Activated naive CD8-positive, alpha-beta T cell treated with anti-CD3 and anti-CD28 coated beads for 36 hours (primary cell): ENCODE measurements around the gene DLL1. TPM values are rescaled to one million over a fixed set of nuclear protein-coding genes. Genes with fewer than 3 reads are reported as not detected.
A peak's percentile ranks its signal among the peaks of the same experiment; 100 is the strongest.
"Not testable (repeated sequence)": the region's sequence is repeated elsewhere in the genome, so short reads cannot be mapped to it uniquely, and the experiment has no call there.

Source experiments
- DNase-seq: peaks from one replicate; pipeline ENCODE4 v3.0.0; 2021
- H3K27ac Mint-ChIP-seq: one replicate; pipeline ENCODE4 v1.8.0; 2022; ENCODE audit warnings: mild to moderate bottlenecking, moderate library complexity, mixed read lengths
- H3K27me3 Mint-ChIP-seq: one replicate; pipeline ENCODE4 v1.8.0; 2022; ENCODE audit warnings: mild to moderate bottlenecking, mixed read lengths
- H3K36me3 Mint-ChIP-seq: one replicate; pipeline ENCODE4 v1.8.0; 2021; ENCODE audit warnings: mild to moderate bottlenecking, mixed read lengths
- H3K4me1 Mint-ChIP-seq: one replicate; pipeline ENCODE4 v1.8.0; 2021; ENCODE audit warnings: mixed read lengths
- H3K4me3 Mint-ChIP-seq: one replicate; pipeline ENCODE4 v1.8.0; 2022; ENCODE audit warnings: mild to moderate bottlenecking, moderate library complexity, mixed read lengths
- H3K9me3 Mint-ChIP-seq: one replicate; pipeline ENCODE4 v1.8.0; 2022; ENCODE audit warnings: mixed read lengths
- total RNA-seq, 2 experiments: library from RNA; stranded (reverse); gene quantifications; one replicate each; pipeline ENCODE4 v1.2.3, GENCODE V29; 2021

DLL1 gene
- total RNA-seq, result 1 to 10 TPM; 4.0 to 4.3 TPM

- no peaks in the 10 kb centered on the region for H3K9me3 Mint-ChIP-seq
- peaks cover 41% of the 10 kb centered on the region for H3K4me1 Mint-ChIP-seq
- H3K27ac Mint-ChIP-seq, result peak within 1 kb of the TSS; percentile 54
- H3K36me3 Mint-ChIP-seq, result peaks cover 5% of the 10 kb centered on the region
- peak; percentile 66 for DNase-seq
- peaks cover 37% of the 10 kb centered on the region for H3K27me3 Mint-ChIP-seq
- peak within 1 kb of the TSS; percentile 85 for H3K4me3 Mint-ChIP-seq
Measured at GRCh38 chr6:170290296-170291128, at the start of gene DLL1. Gene DLL1, minus strand, starts transcription at chr6:170291078. Its CDS starts 939 bp downstream, at chr6:170290139.

- H3K4me3 Mint-ChIP-seq, DNase-seq, H3K9me3 Mint-ChIP-seq, H3K27ac Mint-ChIP-seq, H3K27me3 Mint-ChIP-seq: not testable (repeated sequence)
- H3K36me3 Mint-ChIP-seq, result peaks cover 51% of the 10 kb centered on the region
- H3K4me1 Mint-ChIP-seq, result peaks cover 44% of the 10 kb centered on the region
Measured at GRCh38 chr6:170335199-170335598, 44.3 kb upstream of the DLL1 start.

- Mint-ChIP-seq H3K4me1 (peaks cover 10% of the 10 kb centered on the region), H3K27me3 (no peaks in the 10 kb centered on the region), H3K9me3 (no peaks in the 10 kb centered on the region), H3K36me3 (peaks cover 38% of the 10 kb centered on the region), H3K27ac (no peak overlapping the region), H3K4me3 (no peak overlapping the region)
- DNase-seq, result no peak
Measured at GRCh38 chr6:170329321-170329720, 38.4 kb upstream of the DLL1 start.

- Mint-ChIP-seq H3K4me3 (no peak overlapping the region), H3K9me3 (no peaks in the 10 kb centered on the region), H3K27me3 (no peaks in the 10 kb centered on the region), H3K4me1 (peaks cover 43% of the 10 kb centered on the region), H3K36me3 (peaks cover 38% of the 10 kb centered on the region), H3K27ac (no peak overlapping the region)
- no peak for DNase-seq
Measured at GRCh38 chr6:170317718-170318117, 26.8 kb upstream of the DLL1 start.

- H3K4me1 Mint-ChIP-seq, result peaks cover 44% of the 10 kb centered on the region
- no peaks in the 10 kb centered on the region for H3K27me3 Mint-ChIP-seq
- H3K9me3 Mint-ChIP-seq, result no peaks in the 10 kb centered on the region
- H3K36me3 Mint-ChIP-seq, result peaks cover 35% of the 10 kb centered on the region
- DNase-seq, result no peak
- H3K4me3 Mint-ChIP-seq, result no peak overlapping the region
- H3K27ac Mint-ChIP-seq, result no peak overlapping the region
Measured at GRCh38 chr6:170317076-170317475, 26.2 kb upstream of the DLL1 start.

- H3K9me3 Mint-ChIP-seq, result no peaks in the 10 kb centered on the region
- peaks cover 35% of the 10 kb centered on the region for H3K36me3 Mint-ChIP-seq
- no peak overlapping the region for H3K27ac Mint-ChIP-seq
- H3K27me3 Mint-ChIP-seq, result no peaks in the 10 kb centered on the region
- peaks cover 51% of the 10 kb centered on the region for H3K4me1 Mint-ChIP-seq
- no peak for DNase-seq
- H3K4me3 Mint-ChIP-seq, result no peak overlapping the region
Measured at GRCh38 chr6:170316071-170316470, 25.2 kb upstream of the DLL1 start.

GRCh38 chr6:170314983-170315382, 24.1 kb upstream of the DLL1 start:
- Mint-ChIP-seq H3K4me3 (no peak overlapping the region), H3K27ac (no peak overlapping the region), H3K36me3 (peaks cover 26% of the 10 kb centered on the region), H3K9me3 (no peaks in the 10 kb centered on the region), H3K27me3 (no peaks in the 10 kb centered on the region), H3K4me1 (peaks cover 52% of the 10 kb centered on the region)
- DNase-seq, result no peak

GRCh38 chr6:170313716-170314295, 22.9 kb upstream of the DLL1 start:
- no peaks in the 10 kb centered on the region for H3K27me3 Mint-ChIP-seq
- peaks cover 21% of the 10 kb centered on the region for H3K36me3 Mint-ChIP-seq
- H3K27ac Mint-ChIP-seq, result no peak overlapping the region
- H3K9me3 Mint-ChIP-seq, result no peaks in the 10 kb centered on the region
- no peak overlapping the region for H3K4me3 Mint-ChIP-seq
- DNase-seq, result no peak
- H3K4me1 Mint-ChIP-seq, result peaks cover 52% of the 10 kb centered on the region

- Mint-ChIP-seq H3K4me1 (peaks cover 61% of the 10 kb centered on the region), H3K27ac (no peak overlapping the region)
Measured at GRCh38 chr6:170312876-170313275, 22.0 kb upstream of the DLL1 start.

GRCh38 chr6:170311696-170312095, 20.8 kb upstream of the DLL1 start:
- Mint-ChIP-seq H3K27me3 (no peaks in the 10 kb centered on the region), H3K27ac (no peak overlapping the region), H3K36me3 (peaks cover 15% of the 10 kb centered on the region), H3K9me3 (no peaks in the 10 kb centered on the region), H3K4me3 (no peak overlapping the region), H3K4me1 (peaks cover 67% of the 10 kb centered on the region)
- DNase-seq, result no peak

More at GRCh38 chr6:170312876-170313275, 22.0 kb upstream of the DLL1 start:
- no peak for DNase-seq
- Mint-ChIP-seq H3K9me3 (no peaks in the 10 kb centered on the region), H3K36me3 (peaks cover 16% of the 10 kb centered on the region), H3K4me3 (no peak overlapping the region), H3K27me3 (no peaks in the 10 kb centered on the region)

- Mint-ChIP-seq H3K36me3 (peaks cover 15% of the 10 kb centered on the region), H3K27me3 (no peaks in the 10 kb centered on the region), H3K9me3 (no peaks in the 10 kb centered on the region), H3K27ac (no peak overlapping the region), H3K4me1 (peaks cover 56% of the 10 kb centered on the region), H3K4me3 (peak overlapping the region; percentile 61)
- DNase-seq, result no peak
Measured at GRCh38 chr6:170308761-170309160, 17.9 kb upstream of the DLL1 start.

GRCh38 chr6:170307080-170307545, 16.2 kb upstream of the DLL1 start:
- Mint-ChIP-seq H3K4me1 (peaks cover 42% of the 10 kb centered on the region), H3K36me3 (peaks cover 11% of the 10 kb centered on the region), H3K27me3 (no peaks in the 10 kb centered on the region), H3K27ac (peak overlapping the region; percentile 93), H3K9me3 (no peaks in the 10 kb centered on the region), H3K4me3 (peak overlapping the region; percentile 93)
- no peak for DNase-seq

- H3K27ac Mint-ChIP-seq, result peak within 1 kb of the TSS; percentile 93
- peaks cover 38% of the 10 kb centered on the region for H3K4me1 Mint-ChIP-seq
- H3K27me3 Mint-ChIP-seq, result no peaks in the 10 kb centered on the region
- peak; percentile 97 for DNase-seq
- peaks cover 15% of the 10 kb centered on the region for H3K36me3 Mint-ChIP-seq
- peak within 1 kb of the TSS; percentile 93 for H3K4me3 Mint-ChIP-seq
- peaks cover 4% of the 10 kb centered on the region for H3K9me3 Mint-ChIP-seq
Measured at GRCh38 chr6:170306324-170307079, 15.6 kb upstream of the DLL1 start, which contains the start of gene FAM120B. Gene FAM120B, plus strand, starts transcription at chr6:170306758. Its CDS starts 10,633 bp downstream, at chr6:170317391.

GRCh38 chr6:170305805-170306323, 15.0 kb upstream of the DLL1 start:
- no peaks in the 10 kb centered on the region for H3K27me3 Mint-ChIP-seq
- H3K4me3 Mint-ChIP-seq, result peak overlapping the region; percentile 93
- peaks cover 16% of the 10 kb centered on the region for H3K36me3 Mint-ChIP-seq
- no peak overlapping the region for H3K27ac Mint-ChIP-seq
- DNase-seq, result no peak
- peaks cover 6% of the 10 kb centered on the region for H3K9me3 Mint-ChIP-seq
- H3K4me1 Mint-ChIP-seq, result peaks cover 32% of the 10 kb centered on the region

GRCh38 chr6:170301184-170301583, 10.3 kb upstream of the DLL1 start:
- Mint-ChIP-seq H3K9me3 (peaks cover 8% of the 10 kb centered on the region), H3K27ac (no peak overlapping the region), H3K27me3 (peaks cover 33% of the 10 kb centered on the region), H3K4me3 (no peak overlapping the region), H3K36me3 (peaks cover 6% of the 10 kb centered on the region), H3K4me1 (peaks cover 7% of the 10 kb centered on the region)
- DNase-seq, result no peak
